ENCODE measurements around the gene KHNYN. TPM values are rescaled to one million over a fixed set of nuclear protein-coding genes. Genes with fewer than 3 reads are reported as not detected.

The KHNYN gene
- total RNA-seq, 4 donors from 2014 or later, result 65.7 to 129 (median 101) TPM

GRCh38 chr14:24404814-24405213 is 24.9 kb upstream of the KHNYN start:
- WGBS, 2 donors (ENCODE audit: low coverage in 1 of 2), result 83% methylated on average over 4 of the region's 4 CpGs; no CpG with 5 or more reads in 1 of the 2 donors
- H3K4me3 ChIP-seq, result no peak overlapping the region
- intact Hi-C loops (cut with DNase I; ENCODE audit: low total_unique reads) (no loop called here), in situ Hi-C loops (cut with MboI; ENCODE audit: low pct_ligation_motif_present in 1 of 4, low pct_unique_long_range_greater_than_20kb in 1 of 4, low sequenced_read_pairs in 3 of 4) (no loop called here)
- no peaks in the 10 kb centered on the region for H3K9me3 ChIP-seq
- H3K27ac ChIP-seq, result no peak overlapping the region
- TF ChIP-seq CTCF (IDR thresholded peaks at IDR 0.05) (no peak), POLR2AphosphoS5 (IDR thresholded peaks at IDR 0.05) (no peak), POLR2A (IDR thresholded peaks at IDR 0.05) (no peak)
- DNase-seq, result no peak
- H3K36me3 ChIP-seq, result no peaks in the 10 kb centered on the region
- no peaks in the 10 kb centered on the region for H3K27me3 ChIP-seq
- peaks cover 8 to 40% (median 19%) of the 10 kb centered on the region in 4 donors for H3K4me1 ChIP-seq

- Histone ChIP-seq H3K4me1 (peaks cover 6 to 25% (median 12%) of the 10 kb centered on the region in 4 donors), H3K36me3 (no peaks in the 10 kb centered on the region), H3K27me3 (no peaks in the 10 kb centered on the region), H3K4me3 (no peak overlapping the region), H3K27ac (no peak overlapping the region), H3K9me3 (no peaks in the 10 kb centered on the region)
- no peak for TF ChIP-seq POLR2AphosphoS5 (IDR thresholded peaks at IDR 0.05)
- no peak for TF ChIP-seq EP300 (IDR thresholded peaks at IDR 0.05; ENCODE audit: low read depth)
- TF ChIP-seq POLR2A (IDR thresholded peaks at IDR 0.05), result no peak
- TF ChIP-seq CTCF (IDR thresholded peaks at IDR 0.05), result no peak
- DNase-seq, result no peak
- intact Hi-C loops (cut with DNase I; ENCODE audit: low total_unique reads), result no loop called here
- WGBS, 2 donors (ENCODE audit: low coverage in 1 of 2), result 80 to 90% methylated on average over 1 to 6 of the region's 6 CpGs
- in situ Hi-C loops (cut with MboI; ENCODE audit: low pct_ligation_motif_present in 1 of 4, low pct_unique_long_range_greater_than_20kb in 1 of 4, low sequenced_read_pairs in 3 of 4), result no loop called here
These were observed 23.3 kb upstream of the KHNYN start for GRCh38 chr14:24406416-24406815.

GRCh38 chr14:24407608-24408325 is 22.0 kb upstream of the KHNYN start:
- no peaks in the 10 kb centered on the region for H3K9me3 ChIP-seq
- in situ Hi-C loops (cut with MboI; ENCODE audit: low pct_ligation_motif_present in 1 of 4, low pct_unique_long_range_greater_than_20kb in 1 of 4, low sequenced_read_pairs in 3 of 4), result no loop called here
- H3K27ac ChIP-seq, result no peak overlapping the region
- WGBS, 2 donors (ENCODE audit: low coverage in 1 of 2), result 95% methylated on average over 17 of the region's 18 CpGs; no CpG with 5 or more reads in 1 of the 2 donors
- H3K4me1 ChIP-seq, result peaks cover under 1 to 11% (median 6%) of the 10 kb centered on the region in 4 donors
- no peaks in the 10 kb centered on the region for H3K27me3 ChIP-seq
- H3K4me3 ChIP-seq, result no peak overlapping the region
- intact Hi-C loops (cut with DNase I; ENCODE audit: low total_unique reads), result no loop called here
- TF ChIP-seq POLR2AphosphoS5 (IDR thresholded peaks at IDR 0.05) (no peak), POLR2A (IDR thresholded peaks at IDR 0.05) (no peak), CTCF (IDR thresholded peaks at IDR 0.05) (no peak), EP300 (IDR thresholded peaks at IDR 0.05; ENCODE audit: low read depth) (no peak)
- H3K36me3 ChIP-seq, result no peaks in the 10 kb centered on the region
- no peak for DNase-seq

DNA sequence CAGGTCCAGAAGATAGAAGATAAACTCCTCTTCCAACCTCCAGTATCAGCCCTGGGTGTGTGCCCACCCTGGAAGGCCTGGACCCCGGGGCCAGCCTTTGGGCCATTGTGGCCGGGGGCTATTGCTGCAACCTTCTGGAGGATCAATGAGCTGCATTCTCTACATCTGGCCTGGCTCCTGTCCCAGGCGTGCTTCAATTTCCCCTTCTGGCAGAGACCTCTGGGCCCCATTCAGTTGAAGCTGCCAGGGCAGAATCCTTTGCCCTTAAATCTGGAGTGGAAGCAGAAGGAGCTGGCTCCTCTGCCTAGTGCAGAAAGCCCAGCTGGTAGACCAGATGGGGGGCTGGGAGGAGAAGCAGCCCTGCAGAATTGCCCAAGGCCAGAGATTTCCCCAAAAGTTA is 21.0 kb upstream of the KHNYN start:
- H3K4me3 ChIP-seq, result no peak overlapping the region
- H3K4me1 ChIP-seq, result peaks cover 0 to 1% (median under 1%) of the 10 kb centered on the region in 4 donors
- intact Hi-C loops (cut with DNase I; ENCODE audit: low total_unique reads), result no loop called here
- H3K36me3 ChIP-seq, result no peaks in the 10 kb centered on the region
- H3K27ac ChIP-seq, result no peak overlapping the region
- no peak for DNase-seq
- no peaks in the 10 kb centered on the region for H3K27me3 ChIP-seq
- in situ Hi-C loops (cut with MboI; ENCODE audit: low pct_ligation_motif_present in 1 of 4, low pct_unique_long_range_greater_than_20kb in 1 of 4, low sequenced_read_pairs in 3 of 4), result no loop called here
- no peaks in the 10 kb centered on the region for H3K9me3 ChIP-seq
- 75% methylated on average over 3 of the region's 3 CpGs; no CpG with 5 or more reads in 1 of the 2 donors for WGBS, 2 donors (ENCODE audit: low coverage in 1 of 2)
- TF ChIP-seq EP300 (IDR thresholded peaks at IDR 0.05; ENCODE audit: low read depth), result no peak
- no peak for TF ChIP-seq POLR2A (IDR thresholded peaks at IDR 0.05)
- TF ChIP-seq CTCF (IDR thresholded peaks at IDR 0.05), result no peak
- TF ChIP-seq POLR2AphosphoS5 (IDR thresholded peaks at IDR 0.05), result no peak
